IMR-90 (cell line): Measurements from ENCODE around the gene BBIP1. TPM values are rescaled to one million over a fixed set of nuclear protein-coding genes. Genes with fewer than 3 reads are reported as not detected.

Experiments used
- ATAC-seq: fragments of 200-7000 bp; cut with Tn5 transposase; 2 replicates; pipeline ENCODE4 v1.9.1; 2020; ENCODE audit warnings: low read depth, mild to moderate bottlenecking, moderate library complexity
- BruUV-seq: library from RNA; stranded (reverse); fragments of 400-500 nt; replicated peaks from 2 replicates; lab custom pipeline; 2021; lab: Mats Ljungman, UMichigan
- CTCF ChIA-PET: fragments of 300-600 bp; formaldehyde crosslinking; extraction: SDS; loops from one replicate; lab custom pipeline; 2021; ENCODE audit warnings: antibody characterized with exemption; lab: Yijun Ruan, JAX
- POLR2A ChIA-PET: fragments of 300-600 bp; sonication (Branson Sonifier 250); formaldehyde crosslinking; loops from one replicate; lab custom pipeline; 2022; ENCODE audit warnings: antibody characterized with exemption; ENCODE audit not compliant: unreplicated experiment; lab: Charles Lee
- DNase-seq: peaks from one replicate; pipeline ENCODE4 v3.0.0; 2013
- H2AFZ ChIP-seq: replicated peaks from 2 replicates; pipeline ENCODE3; 2013; ENCODE audit warnings: low read length, mild to moderate bottlenecking; ENCODE audit not compliant: poor library complexity
- H2AK5ac ChIP-seq: 2 replicates; pipeline ENCODE4 v1.6.1; 2013; ENCODE audit warnings: low read depth, low read length, inconsistent platforms
- H2AK9ac ChIP-seq: replicated peaks from 2 replicates; pipeline ENCODE3; 2013; ENCODE audit warnings: mild to moderate bottlenecking, low read depth, low read length, moderate library complexity; ENCODE audit not compliant: poor library complexity
- H2BK120ac ChIP-seq: 2 replicates; pipeline ENCODE4 v1.6.1; 2013; ENCODE audit warnings: low read depth, low read length, inconsistent platforms
- H2BK15ac ChIP-seq: 3 replicates; pipeline ENCODE4 v1.6.1; 2013; ENCODE audit warnings: low read depth, low read length, inconsistent platforms
- H2BK20ac ChIP-seq: 2 replicates; pipeline ENCODE4 v1.6.1; 2013; ENCODE audit warnings: low read depth, mild to moderate bottlenecking, inconsistent platforms, low read length, moderate library complexity
- H2BK5ac ChIP-seq: 2 replicates; pipeline ENCODE4 v1.6.1; 2013; ENCODE audit warnings: mild to moderate bottlenecking, low read depth, low read length, inconsistent platforms; ENCODE audit not compliant: poor library complexity, severe bottlenecking
- H3K14ac ChIP-seq: replicated peaks from 2 replicates; pipeline ENCODE4 v1.6.1; 2013; ENCODE audit warnings: low read depth, low read length, inconsistent platforms
- H3K18ac ChIP-seq: 2 replicates; pipeline ENCODE4 v1.6.1; 2013; ENCODE audit warnings: low read depth, low read length, control low read depth
- H3K23ac ChIP-seq: 2 replicates; pipeline ENCODE4 v1.6.1; 2013; ENCODE audit warnings: low read depth, low read length, inconsistent platforms
- H3K27ac ChIP-seq: 2 replicates; pipeline ENCODE4 v1.5.1; 2013; ENCODE audit warnings: mild to moderate bottlenecking, control low read depth, low read length; ENCODE audit not compliant: insufficient read depth
- H3K27me3 ChIP-seq: 2 replicates; pipeline ENCODE4 v1.6.1; 2013; ENCODE audit warnings: low read length; ENCODE audit not compliant: control insufficient read depth, insufficient read depth
- H3K36me3 ChIP-seq: 2 replicates; pipeline ENCODE4 v1.6.1; 2013; ENCODE audit warnings: low read length, mixed read lengths; ENCODE audit not compliant: control insufficient read depth, insufficient read depth
- H3K4ac ChIP-seq: 2 replicates; pipeline ENCODE4 v1.6.1; 2013; ENCODE audit warnings: low read depth, low read length, inconsistent platforms
- H3K4me1 ChIP-seq: 2 replicates; pipeline ENCODE4 v1.6.1; 2013; ENCODE audit warnings: low read length, mixed read lengths; ENCODE audit not compliant: control insufficient read depth, insufficient read depth
- H3K4me2 ChIP-seq: 2 replicates; pipeline ENCODE4 v1.6.1; 2013; ENCODE audit warnings: low read depth, mild to moderate bottlenecking, control low read depth, low read length, moderate library complexity
- H3K4me3 ChIP-seq: 2 replicates; pipeline ENCODE4 v1.5.1; 2013; ENCODE audit warnings: low read depth, mild to moderate bottlenecking, control low read depth, low read length, moderate library complexity; ENCODE audit not compliant: insufficient read depth
- H3K56ac ChIP-seq: 2 replicates; pipeline ENCODE4 v1.6.1; 2013; ENCODE audit warnings: low read length, inconsistent platforms; ENCODE audit not compliant: insufficient read depth; ENCODE audit errors: extremely low read depth
- H3K79me1 ChIP-seq, 2 experiments: 2 replicates each; pipeline ENCODE4 v1.6.1; 2013; ENCODE audit warnings: low read length in 2 of 2, inconsistent platforms in 1 of 2, low read depth in 1 of 2
- H3K9ac ChIP-seq: 2 replicates; pipeline ENCODE4 v1.6.1; 2013; ENCODE audit warnings: low read depth, low read length, control low read depth
- H3K9me1 ChIP-seq: 2 replicates; pipeline ENCODE4 v1.6.1; 2013; ENCODE audit warnings: low read length, inconsistent platforms; ENCODE audit not compliant: insufficient read depth
- H3K9me3 ChIP-seq: 2 replicates; pipeline ENCODE4 v1.6.1; 2013; ENCODE audit warnings: low read length; ENCODE audit not compliant: control insufficient read depth, insufficient read depth
- H4K20me1 ChIP-seq: 2 replicates; pipeline ENCODE4 v1.6.1; 2013; ENCODE audit warnings: low read length, inconsistent platforms; ENCODE audit not compliant: insufficient read depth
- H4K5ac ChIP-seq: 2 replicates; pipeline ENCODE4 v1.6.1; 2013; ENCODE audit warnings: mild to moderate bottlenecking, low read depth, low read length, control low read depth
- H4K8ac ChIP-seq, 2 experiments: 2 replicates each; pipeline ENCODE4 v1.6.1; 2013; ENCODE audit warnings: low read depth in 2 of 2, low read length in 2 of 2, control low read depth in 1 of 2, inconsistent platforms in 1 of 2
- H4K91ac ChIP-seq: 2 replicates; pipeline ENCODE4 v1.6.1; 2013; ENCODE audit warnings: low read depth, low read length, inconsistent platforms; ENCODE audit not compliant: insufficient read depth
- BHLHE40 ChIP-seq: fragments of 150-350 bp; IDR thresholded peaks from 2 replicates; pipeline ENCODE4 v1.6.1; 2016; ENCODE audit warnings: mild to moderate bottlenecking, low read depth, low read length
- CEBPB ChIP-seq: IDR thresholded peaks from 2 replicates; pipeline ENCODE4 v1.6.1; 2012; ENCODE audit warnings: low read depth, low read length, improper control_type of control experiment
- CTCF ChIP-seq: conservative IDR thresholded peaks from 2 replicates; pipeline ENCODE4 v1.5.1; 2012; ENCODE audit warnings: mild to moderate bottlenecking, low read depth, low read length, improper control_type of control experiment
- MAZ ChIP-seq: IDR thresholded peaks from 2 replicates; pipeline ENCODE4 v1.6.1; 2012; ENCODE audit warnings: low read depth, mild to moderate bottlenecking, low read length, improper control_type of control experiment, moderate library complexity, borderline replicate concordance
- WGBS, 2 experiments: methylation state at CpG; one replicate each; pipeline versions ENCODE4 v1.1.5 to v1.1.7; 2013; ENCODE audit warnings: missing lambda C conversion rate in 2 of 2; ENCODE audit not compliant: insufficient read length in 1 of 2; ENCODE audit errors: extremely low coverage in 2 of 2; 5-methylcytosine and 5-hydroxymethylcytosine counted together
- dilution Hi-C: fragments of 300-500 bp; cut with HindIII; formaldehyde crosslinking; loops from one replicate; pipeline ENCODE4 v1.14.3; 2018; ENCODE audit warnings: low sequenced_read_pairs; ENCODE audit not compliant: unreplicated experiment
- in situ Hi-C: fragments of 300-500 bp; cut with MboI; formaldehyde crosslinking; loops from 3 replicates; pipeline ENCODE4 v1.14.3; 2019; ENCODE audit warnings: low sequenced_read_pairs, inconsistent platforms, mixed read lengths
- intact Hi-C: fragments of 100-400 bp; cut with micrococcal nuclease; formaldehyde crosslinking; loops from 2 replicates; pipeline ENCODE4 v1.10.0; 2022
- polyA plus RNA-seq, 3 experiments: library from polyadenylated mRNA; depleted of rRNA; stranded (reverse); fragments of >200 nt; gene quantifications; 2 replicates each; pipeline ENCODE4 v1.2.3, GENCODE V29; 2012; ENCODE audit warnings: low replicate concordance in 1 of 3
- total RNA-seq: library from RNA; depleted of rRNA; stranded (reverse); fragments of >200 nt; gene quantifications from 2 replicates; pipeline ENCODE4 v1.2.3, GENCODE V29; 2012; rRNA removed

Gene BBIP1
- total and polyA plus RNA-seq, 2 of the 4 experiments (the other 2 are of a cell fraction), result 17.4 to 19.9 TPM

- in situ Hi-C loops (no loop called here), dilution Hi-C loops (no loop called here), intact Hi-C loops (no loop called here)
- Histone ChIP-seq H4K20me1 (no peaks in the 10 kb centered on the region), H3K27me3 (peaks cover 32% of the 10 kb centered on the region), H2AK5ac (no peak overlapping the region), H3K79me1 (no peaks in the 10 kb centered on the region), H3K9me1 (no peaks in the 10 kb centered on the region), H3K9ac (no peak overlapping the region), H3K18ac (no peak overlapping the region), H4K8ac (no peak overlapping the region), H3K14ac (no peak overlapping the region), H2AFZ (no peak overlapping the region), H3K56ac (no peak overlapping the region), H3K36me3 (no peaks in the 10 kb centered on the region), H4K91ac (no peak overlapping the region), H2BK120ac (no peak overlapping the region), H3K4ac (no peak overlapping the region), H2BK15ac (no peak overlapping the region), H3K27ac (no peak overlapping the region), H3K9me3 (no peaks in the 10 kb centered on the region), H3K4me1 (no peaks in the 10 kb centered on the region), H4K5ac (no peak overlapping the region), H3K23ac (no peak overlapping the region), H3K4me2 (no peak overlapping the region), H3K4me3 (no peak overlapping the region), H2BK20ac (no peak overlapping the region), H2BK5ac (no peak overlapping the region), H2AK9ac (no peak overlapping the region)
- ATAC-seq, result no peak
- CTCF ChIA-PET, result interaction anchor here (1.6 kb wide), 1 partner anchor 20 kb away, joined by 4 read pairs; no protein-coding TSS in a partner anchor
- no peak for DNase-seq
- BruUV-seq, result no TSS peak
- TF ChIP-seq MAZ (no peak), BHLHE40 (no peak), CTCF (no peak), CEBPB (no peak)
- WGBS, 2 experiments, result 100% methylated on average over 1 of the region's 3 CpGs; no CpG with 5 or more reads in 1 of the 2 experiments
- POLR2A ChIA-PET, result no interaction called here
These were observed 68.9 kb downstream of the BBIP1 start for GRCh38 chr10:110850099-110850498.

Other genes with a start within 250 kb of the BBIP1 start
- gene PDCD4, start 47.3 kb downstream of the BBIP1 start, total RNA-seq, result 10.9 and 46.9 TPM in 2 replicates
- gene PDCD4, start 47.3 kb downstream of the BBIP1 start, polyA plus RNA-seq (2012; rRNA removed), result 42.7 and 49.7 TPM in 2 replicates
- gene SHOC2, start 424 bp upstream of the BBIP1 start, total RNA-seq, result 47.5 TPM in 2 replicates
- 10.8 and 13.4 TPM in 2 replicates for gene SHOC2, start 424 bp upstream of the BBIP1 start, polyA plus RNA-seq (2012; rRNA removed)
- not detected in 2 replicates for gene ADRA2A, start 157.8 kb upstream of the BBIP1 start, total RNA-seq
- gene ADRA2A, start 157.8 kb upstream of the BBIP1 start, polyA plus RNA-seq (2012; rRNA removed), result not detected in 2 replicates